GM21360 (cell line): ENCODE data around the gene ACTA2.

Source experiments
- ATAC-seq: cut with Tn5 transposase; IDR thresholded peaks from one replicate; pipeline ENCODE4 v1.9.1; 2021; ENCODE audit warnings: mild to moderate bottlenecking, moderate library complexity; ENCODE audit not compliant: unreplicated experiment

ACTA2 gene

DNA sequence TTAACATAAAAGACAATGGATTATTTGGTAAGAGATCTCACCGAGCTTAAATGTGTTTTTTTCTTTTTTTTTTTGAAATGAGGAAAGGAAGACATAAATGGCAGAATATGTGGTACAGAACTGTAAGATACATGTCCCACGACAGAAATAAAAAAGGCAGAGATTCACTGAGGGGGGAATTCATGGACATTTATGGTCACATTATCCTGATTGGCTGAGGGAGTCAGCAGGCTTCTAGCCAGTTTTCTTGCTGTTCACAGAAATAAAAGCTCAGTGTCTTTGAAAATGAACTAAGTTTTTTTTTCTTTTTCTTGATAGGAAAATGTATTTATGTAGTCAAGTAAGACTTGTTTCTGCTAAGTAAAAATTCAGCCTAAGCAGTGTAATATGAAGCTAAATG, 29.8 kb upstream of the ACTA2 start:
- no peak for ATAC-seq

DNA sequence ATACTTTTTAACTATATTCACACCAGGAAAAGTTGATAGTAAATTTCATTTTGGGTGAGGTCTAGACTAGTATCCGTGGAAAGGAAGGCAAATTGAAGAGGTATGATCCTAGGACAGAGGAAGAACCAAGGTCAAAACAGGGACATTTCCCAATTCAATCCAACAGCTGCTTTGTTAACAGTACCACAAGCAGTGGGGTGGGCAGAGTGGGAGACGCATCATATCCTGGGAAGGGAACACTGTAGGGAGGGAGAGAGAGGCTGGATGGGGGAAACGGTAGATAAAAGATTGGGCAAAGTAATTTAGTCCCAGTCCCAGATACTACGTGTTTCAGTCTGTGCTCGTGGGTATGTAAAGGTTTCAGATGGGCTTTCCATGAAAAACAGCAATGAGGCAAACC, 28.9 kb upstream of the ACTA2 start:
- ATAC-seq = no peak

DNA sequence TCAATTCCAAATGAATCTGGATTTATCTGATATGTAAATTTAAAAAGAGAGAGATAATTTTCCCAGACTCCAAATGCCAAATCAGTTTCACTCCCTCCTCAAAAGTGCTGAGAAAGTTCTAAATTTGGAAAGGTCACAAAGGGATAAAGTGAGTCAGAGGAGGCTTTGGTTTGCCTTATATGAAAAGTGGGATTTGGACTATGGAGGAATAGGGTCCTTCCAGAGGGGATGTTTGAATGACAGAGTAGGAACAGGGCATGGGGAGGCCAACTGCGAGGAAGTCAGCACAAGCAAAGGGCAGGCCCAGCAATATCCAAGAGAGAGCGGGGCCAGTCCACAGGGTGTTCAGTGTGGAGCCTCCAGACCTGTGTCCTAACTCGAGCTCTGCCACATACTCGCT, 28.2 kb upstream of the ACTA2 start:
- no peak for ATAC-seq

DNA sequence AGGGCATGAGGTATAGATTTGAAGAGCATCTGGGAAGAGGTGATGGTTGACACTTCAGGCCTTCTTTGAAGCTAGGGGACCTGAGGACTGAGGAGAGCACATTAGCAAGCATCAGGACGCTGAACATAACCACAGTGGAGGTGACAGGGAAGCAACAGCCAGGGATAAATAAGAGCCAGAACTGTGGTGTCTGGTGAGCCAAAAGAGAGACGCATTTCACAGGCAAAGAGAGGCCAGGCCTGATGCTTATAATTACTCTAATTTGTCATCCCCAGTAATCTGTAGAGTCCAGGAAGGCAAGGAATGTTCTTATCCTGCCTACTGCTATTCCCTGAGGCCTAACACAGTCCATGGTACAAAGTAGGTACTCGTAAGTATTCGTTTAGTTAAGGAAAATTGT, 27.7 kb upstream of the ACTA2 start:
- ATAC-seq = no peak

DNA sequence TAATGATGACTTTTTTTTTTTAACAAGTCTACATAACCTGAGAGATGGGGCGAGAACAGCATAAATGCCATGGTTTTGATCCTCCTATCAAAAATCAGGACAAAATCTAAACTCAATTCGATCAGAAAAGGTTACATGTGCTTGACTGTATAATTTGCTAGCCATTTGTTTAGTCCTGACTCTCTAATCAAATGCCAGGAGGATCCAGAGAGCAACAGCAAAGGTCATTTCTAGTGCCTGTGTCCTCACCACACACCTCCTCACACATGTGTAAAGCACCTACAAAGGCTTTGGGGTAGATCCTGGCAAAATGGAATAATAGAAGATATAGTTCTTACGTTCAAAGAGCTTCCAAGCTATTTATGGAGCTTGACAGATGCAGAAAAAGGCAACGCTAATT, 27.0 kb upstream of the ACTA2 start:
- no peak for ATAC-seq

DNA sequence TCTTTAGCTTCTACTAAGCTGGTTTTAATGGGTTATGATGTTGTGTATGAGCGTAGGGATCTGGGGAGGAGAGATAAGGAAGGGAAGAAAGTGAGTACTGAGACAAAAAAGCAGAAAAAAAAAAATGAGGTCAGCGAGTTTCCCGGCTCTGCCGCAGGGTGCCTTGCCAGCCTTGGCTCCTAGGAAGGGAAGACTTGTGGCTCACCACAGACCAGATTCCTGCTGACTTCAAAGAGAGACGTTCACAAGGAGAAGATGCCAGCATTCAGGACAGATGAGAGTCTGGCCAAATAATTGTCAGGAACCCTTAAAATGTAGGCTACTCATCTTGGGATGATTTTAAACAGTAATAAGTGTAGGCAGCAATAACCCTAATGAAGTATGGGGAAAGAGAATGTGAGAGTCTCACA, 26.6 kb upstream of the ACTA2 start:
- ATAC-seq = no peak

DNA sequence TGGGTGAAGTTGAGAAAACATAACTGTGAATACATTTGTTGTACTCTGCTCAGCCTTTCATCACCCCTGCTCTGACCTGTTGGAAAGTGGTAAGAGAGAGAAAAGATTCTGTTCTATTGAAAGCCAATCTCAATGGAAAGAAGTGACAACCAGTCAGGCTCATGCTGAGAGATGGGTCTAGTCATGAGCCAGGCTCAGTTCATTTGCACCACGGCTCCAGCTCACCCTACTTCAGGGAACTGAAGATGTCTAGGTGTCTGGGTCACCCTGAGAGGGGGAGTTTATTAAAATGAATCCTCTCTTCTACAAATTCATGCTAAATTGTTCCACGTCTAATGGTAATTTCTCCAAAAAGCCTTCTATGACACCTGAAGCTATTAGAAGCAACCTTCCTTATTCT, 25.9 kb upstream of the ACTA2 start:
- ATAC-seq = no peak

DNA sequence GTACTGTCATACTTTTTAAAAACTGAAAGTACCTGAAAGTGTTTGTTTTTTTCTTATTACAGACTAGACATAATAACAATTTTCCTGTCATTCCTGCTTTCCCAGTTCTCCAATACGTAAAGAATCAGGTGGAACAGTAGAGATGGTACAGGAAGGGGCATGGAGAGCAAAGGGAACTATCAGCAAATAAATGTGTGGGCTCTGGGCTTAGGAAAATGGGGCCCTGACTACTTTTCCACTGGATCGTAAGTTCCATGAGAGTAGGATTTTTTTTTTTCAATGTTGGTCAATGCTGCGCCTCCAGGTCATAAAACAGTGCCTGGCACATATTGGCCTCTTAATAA, 22.8 kb upstream of the ACTA2 start:
- no peak for ATAC-seq

DNA sequence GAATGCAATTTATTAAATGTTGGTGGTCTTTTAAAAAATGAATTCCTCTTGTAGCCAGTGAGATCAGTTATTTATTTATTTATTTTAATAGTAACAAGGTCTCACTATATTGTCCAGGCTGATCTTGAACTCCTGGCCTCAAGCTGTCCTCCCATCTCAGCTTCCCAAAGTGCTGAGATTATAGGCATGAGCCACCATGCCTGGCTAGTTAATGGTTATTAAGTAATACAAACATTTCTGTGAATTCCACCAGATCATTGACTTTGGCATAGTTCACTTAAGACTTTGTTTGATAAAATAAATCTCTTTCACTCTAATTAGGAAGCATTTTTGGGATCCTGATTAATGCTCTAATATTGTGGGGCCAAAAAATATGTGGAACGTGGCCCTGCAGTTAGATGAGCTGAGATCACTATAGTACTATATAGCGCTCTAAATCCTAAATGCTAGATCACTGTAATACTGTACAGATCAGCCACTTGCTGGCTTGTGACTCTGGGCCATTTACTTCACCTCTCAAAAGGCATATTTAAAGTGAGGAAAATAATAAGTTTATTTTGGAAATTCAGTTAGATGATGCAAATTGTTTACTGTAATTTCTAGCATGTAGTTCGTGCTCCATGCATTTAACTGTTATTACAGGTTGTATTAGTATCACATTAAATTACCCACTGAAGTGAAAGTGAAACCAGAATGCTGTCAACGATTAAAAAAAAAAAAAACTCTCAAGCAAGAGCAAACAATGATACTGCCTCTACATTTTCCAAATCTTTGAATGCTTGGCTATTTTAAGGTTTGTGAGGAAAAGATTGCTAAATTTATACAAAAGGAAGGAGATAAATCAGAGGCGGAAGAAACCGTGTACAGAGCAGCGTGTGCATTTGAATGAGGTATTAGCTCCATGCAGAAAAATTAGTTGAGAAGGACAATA, 22.1 kb upstream of the ACTA2 start:
- no peak for ATAC-seq

DNA sequence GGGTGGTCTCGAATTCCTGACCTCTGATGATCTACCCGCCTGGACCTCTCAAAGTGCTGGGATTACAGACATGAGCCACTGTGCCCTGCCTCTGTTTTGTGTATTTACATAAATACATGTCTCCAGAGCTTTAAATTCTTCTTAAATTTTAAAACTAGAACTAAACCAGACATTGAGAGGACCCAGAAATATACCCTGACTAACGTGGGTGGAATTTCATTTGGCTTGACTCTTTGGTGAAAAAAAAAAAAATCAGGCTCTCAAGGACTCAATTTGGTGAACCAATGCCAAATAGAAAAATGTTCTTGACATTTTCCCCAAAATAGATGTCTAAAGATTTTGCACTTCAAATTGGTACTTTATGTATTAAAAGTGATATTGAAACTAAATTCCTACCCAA, 21.4 kb upstream of the ACTA2 start:
- no peak for ATAC-seq

DNA sequence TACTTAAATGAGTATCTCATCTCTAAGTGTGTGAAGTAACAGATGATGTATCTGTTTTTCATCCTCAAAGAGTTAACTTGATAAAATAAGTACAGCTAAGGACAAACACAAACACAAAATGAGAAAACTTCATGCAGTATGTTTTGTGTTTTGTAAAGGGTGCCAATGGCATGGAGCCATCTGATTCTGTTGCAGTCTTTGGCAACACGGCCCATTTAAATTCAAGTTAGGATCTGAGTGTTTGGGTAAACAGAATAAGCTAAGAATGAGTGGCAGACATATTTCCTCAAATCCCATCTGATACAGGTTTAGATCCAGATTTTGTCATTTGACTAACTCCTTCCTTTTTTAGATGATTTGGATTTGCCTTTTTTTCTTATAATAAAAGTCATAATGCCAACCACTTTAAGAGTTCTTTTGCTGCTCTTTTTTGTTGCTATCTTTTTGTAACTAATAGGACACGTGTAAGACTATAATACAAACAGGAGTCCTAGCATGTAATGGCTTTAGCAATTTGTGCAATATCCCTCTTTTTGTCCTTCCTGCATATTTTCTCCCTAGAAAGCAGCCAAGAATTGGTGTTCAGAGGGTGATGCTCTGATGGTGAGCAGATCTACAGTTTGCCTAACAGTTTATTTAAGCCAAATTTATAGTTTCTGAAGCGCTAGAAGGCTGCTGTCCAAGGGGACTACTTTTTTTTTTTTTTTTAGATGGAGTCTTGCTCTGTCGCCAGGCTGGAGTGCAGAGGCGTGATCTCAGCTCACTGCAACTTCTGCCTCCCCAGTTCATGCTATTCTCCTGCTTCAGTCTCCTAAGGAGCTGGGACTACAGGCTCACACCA, 18.9 kb upstream of the ACTA2 start:
- no peak for ATAC-seq

DNA sequence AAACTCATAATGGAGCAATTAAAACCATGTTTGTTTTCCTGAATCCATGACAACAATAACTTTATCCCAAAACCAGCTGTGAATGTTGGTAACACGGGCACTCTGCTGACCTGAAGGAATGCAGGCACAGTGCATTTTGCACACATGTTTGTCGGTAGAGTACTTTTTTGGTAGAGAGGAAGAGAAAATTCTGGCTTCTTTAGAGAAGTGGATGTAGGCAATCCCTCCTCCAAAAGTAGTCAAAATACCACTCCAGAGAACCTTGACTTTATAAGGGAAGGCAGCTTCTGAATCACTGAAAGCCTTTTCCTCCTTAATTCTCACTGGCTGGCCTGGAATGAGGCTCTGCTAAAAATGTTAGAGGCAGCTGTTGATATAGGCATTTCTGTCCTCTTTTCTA, 15.8 kb upstream of the ACTA2 start:
- ATAC-seq = no peak

DNA sequence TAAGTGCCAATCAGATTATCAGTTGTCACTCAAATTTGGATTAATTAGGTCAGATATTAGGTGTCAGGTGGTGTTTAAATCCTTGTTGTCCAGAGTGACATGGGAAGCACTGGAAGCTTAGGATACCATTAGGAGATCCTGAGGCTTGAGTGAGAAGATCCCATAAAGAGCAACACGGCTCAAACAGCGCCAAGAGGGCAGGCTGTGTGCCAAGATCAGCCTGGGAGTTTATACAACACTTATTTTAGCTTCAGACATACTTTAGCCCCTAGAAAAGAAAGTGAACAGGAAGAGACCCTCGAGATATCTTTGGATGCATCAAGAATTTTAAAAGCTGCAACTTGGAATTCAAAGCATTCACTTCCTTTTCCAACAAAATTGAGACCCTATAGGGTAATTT, 14.2 kb upstream of the ACTA2 start:
- no peak for ATAC-seq

DNA sequence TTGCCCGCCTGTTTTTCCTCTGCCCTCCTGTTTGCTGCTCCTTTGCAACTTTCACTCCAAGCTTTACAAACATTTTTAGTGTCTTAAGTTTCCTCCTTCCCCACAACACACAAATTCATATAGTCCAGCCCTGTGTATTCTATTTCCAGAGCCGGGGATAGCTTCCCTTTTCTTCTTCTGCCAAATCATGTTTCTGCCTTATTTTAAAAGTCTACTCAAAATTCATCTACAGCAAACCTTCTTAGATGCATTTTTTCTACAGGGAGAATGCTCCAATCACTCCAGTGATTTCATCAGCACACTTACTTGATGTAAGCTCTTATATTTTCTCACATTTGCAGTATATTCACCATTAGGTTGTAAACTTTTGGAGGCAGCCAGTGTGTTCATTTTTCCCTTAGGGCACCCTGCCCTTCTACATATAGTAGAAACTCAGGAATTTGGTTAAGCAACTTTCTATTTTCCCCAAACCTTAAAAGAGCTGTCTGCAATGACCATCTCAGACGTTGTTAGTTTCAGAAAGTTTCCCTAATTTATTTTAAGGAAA, 12.4 kb upstream of the ACTA2 start:
- ATAC-seq = no peak

DNA sequence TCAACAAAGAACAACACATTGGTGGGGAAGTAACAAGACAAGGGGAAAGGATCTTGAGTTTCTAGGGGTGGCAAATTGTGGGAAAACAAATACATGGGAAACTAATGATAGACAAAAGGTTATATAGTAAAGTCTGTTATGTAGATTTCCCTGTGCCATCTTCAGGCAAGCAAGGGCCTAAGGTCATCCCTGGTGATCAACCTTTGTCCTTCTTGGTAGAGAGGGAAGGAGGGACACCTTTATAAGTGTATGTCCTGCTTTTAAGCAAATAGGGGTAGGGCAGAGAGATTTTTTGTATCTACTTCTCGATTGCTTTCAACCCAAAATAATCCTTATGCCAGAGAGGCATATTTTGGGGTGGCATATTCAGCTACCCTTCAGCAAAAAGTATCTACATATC, 11.8 kb upstream of the ACTA2 start:
- ATAC-seq = no peak

DNA sequence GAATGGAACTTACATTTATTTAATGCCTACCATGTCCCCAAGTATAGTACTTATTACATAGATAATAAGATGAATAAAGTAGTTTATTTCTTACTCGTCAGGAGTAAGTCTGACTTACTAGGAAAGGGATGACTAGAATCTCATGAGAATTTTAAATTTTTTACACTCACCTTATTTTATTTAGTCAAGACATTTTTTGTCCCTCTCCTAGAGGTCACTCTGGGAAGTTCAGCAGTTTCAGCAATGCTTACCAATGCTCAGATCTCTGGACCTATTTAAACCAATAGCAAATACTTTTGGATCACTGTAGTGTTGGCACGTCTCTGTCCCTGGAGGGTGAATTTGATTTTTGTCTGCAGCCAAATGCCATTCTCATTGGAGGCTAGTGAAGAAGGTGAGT, 10.7 kb upstream of the ACTA2 start:
- ATAC-seq = no peak

DNA sequence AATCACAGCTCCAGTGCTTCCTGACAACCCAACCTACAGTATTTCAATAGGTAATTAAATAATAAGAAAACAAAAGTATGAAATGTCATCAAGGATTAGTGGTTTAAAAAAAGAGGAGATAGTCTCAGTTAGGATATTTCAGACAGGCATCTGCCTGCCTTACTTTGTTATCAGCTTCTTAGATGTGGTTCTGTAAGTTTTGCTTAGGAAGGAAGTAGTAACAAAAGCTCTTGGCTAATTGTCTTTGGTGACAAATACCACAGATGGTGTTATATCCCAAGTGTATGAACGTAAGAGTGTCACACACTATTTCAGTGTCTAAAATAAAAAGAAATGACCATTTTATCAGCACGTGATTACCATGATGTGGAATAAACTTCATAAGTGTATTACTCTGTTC, 9.8 kb upstream of the ACTA2 start:
- ATAC-seq = no peak

DNA sequence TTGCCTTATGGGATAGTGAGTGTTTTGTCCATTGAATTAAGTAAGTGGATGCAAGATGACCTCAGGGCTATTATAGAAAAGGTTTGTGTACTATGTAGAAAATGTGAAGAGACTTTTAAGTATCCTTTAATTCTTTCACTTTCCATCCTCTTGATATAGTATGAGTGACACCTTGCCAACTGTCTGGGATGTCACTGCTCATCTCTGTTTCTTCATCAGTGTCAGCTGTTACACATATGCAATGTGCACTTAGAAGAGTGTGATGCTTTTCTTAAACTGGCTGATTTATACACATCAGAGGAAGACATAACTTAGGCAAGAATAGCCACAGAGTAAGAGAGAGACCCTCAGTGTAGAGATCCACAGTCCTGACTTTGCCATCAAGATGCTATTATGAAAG, 8.7 kb upstream of the ACTA2 start:
- no peak for ATAC-seq

DNA sequence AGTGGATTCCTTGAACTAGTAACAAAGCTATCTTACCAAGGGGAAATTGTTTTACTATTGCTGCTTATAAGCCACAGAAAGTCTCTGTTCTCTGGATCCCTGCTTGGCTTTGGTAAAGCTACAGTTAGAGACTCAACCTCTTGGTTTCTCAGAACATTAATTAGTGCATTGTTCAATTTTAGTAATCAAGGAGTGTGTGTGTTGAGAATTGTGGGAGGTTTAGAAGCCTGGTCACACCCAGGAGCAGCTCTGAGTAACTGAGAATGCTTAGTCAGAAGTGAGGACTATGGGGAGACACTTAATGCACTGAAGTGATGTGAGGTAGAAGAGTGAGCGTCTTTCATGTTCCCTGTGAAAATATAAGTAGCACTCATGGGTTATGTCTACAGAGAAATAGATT, 8.2 kb upstream of the ACTA2 start:
- no peak for ATAC-seq

DNA sequence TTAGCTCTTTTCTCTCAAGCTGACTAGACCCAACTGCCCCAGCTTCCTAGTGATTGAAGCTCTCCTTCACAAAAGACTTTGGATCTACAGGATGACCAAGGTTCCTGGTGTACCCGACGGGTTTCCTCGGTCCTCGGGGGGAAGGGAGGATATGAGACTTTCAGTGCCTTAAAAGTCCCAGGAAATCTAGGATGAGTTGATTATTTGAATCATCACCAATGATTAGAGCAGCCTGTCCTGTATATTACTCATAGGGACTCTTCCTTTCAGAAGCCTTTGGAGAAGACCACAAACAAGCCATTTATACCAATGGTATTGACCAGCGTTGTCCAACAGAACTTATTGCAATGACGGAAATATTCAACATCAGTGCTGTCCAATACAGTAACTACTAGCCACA, 6.1 kb upstream of the ACTA2 start:
- no peak for ATAC-seq

DNA sequence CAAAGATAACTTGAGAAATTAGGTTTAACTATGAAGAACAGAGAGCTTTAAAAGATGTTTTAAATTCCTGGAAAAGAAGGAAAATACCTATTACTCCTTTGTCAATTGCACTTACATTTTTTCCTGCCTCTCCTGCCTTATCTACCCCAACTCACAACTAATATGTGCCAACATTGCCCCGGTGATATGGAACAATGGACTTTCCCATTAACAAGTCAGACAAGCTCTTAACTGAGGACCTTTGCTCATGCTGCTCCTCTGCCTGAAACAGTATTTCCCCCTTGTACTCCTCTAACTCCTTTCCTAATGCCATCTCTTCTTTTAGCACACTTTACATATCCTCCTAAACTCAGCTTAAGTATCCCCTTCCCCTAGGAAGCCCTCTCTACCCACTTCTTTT, 4.8 kb upstream of the ACTA2 start:
- no peak for ATAC-seq

DNA sequence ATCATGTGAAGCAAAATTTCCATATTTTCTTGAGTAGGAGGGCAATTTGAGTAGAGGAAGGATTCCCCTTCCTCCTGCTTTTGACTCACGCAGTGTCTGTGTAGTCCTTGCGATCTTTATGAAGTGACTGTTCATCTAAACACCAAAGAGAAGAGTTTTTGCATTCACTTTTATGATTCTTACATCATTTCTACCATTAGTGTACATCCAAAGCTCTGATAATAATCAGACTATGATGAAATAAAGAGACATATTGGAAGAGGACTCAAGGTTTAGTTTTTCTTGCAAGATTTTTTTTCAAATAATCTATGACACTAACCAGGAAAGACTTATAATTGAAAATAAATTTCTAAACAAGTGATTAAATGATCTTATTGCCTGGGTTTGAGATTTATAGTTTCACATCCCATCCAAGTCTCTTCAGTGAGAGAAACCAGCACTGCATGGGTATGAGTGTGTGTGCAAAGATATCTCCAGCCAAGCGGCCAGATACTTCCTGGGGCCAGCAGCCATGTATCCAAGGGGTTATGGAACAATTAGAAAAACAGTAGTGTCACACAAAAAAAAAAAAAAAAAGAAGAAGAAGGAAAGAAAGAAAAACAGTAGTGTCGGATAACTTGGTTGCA, 2.0 kb upstream of the ACTA2 start:
- no peak for ATAC-seq
